ENCODE data around the gene SH2B2.

DNA sequence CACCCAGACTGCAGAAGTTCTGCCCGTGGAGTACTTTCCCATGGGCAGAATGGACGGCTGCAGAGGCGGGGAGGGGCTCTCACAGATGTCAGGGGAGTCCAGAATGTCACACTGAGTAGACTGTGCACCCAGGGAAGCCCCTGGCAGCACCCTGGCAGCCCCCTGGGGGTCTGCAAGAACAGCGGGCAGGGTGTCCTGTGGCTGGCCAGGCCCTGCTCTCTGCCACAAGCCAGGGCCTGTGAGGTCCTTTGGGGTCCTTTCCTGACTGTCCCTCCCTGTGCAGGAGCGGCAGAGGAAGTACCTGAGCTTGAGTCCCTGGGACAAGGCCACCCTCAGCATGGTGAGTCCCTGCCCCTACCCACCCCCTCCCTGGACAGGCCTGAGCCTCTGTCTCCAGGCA is 6.1 kb upstream of the SH2B2 start:
- TF ChIP-seq, protein P1, sequence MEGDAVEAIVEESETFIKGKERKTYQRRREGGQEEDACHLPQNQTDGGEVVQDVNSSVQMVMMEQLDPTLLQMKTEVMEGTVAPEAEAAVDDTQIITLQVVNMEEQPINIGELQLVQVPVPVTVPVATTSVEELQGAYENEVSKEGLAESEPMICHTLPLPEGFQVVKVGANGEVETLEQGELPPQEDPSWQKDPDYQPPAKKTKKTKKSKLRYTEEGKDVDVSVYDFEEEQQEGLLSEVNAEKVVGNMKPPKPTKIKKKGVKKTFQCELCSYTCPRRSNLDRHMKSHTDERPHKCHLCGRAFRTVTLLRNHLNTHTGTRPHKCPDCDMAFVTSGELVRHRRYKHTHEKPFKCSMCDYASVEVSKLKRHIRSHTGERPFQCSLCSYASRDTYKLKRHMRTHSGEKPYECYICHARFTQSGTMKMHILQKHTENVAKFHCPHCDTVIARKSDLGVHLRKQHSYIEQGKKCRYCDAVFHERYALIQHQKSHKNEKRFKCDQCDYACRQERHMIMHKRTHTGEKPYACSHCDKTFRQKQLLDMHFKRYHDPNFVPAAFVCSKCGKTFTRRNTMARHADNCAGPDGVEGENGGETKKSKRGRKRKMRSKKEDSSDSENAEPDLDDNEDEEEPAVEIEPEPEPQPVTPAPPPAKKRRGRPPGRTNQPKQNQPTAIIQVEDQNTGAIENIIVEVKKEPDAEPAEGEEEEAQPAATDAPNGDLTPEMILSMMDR (IDR thresholded peaks at IDR 0.05; ENCODE audit: extremely low read depth in 1 of 2, insufficient read depth in 1 of 2, low read depth in 1 of 2, low read length in 2 of 2): no peak
- TF ChIP-seq FOS (IDR thresholded peaks at IDR 0.05; ENCODE audit: borderline replicate concordance, insufficient read depth, low read length) (no peak), POLR2A (IDR thresholded peaks at IDR 0.05; ENCODE audit: low read depth, low read length) (no peak), EZH2 (IDR thresholded peaks at IDR 0.05; ENCODE audit: borderline replicate concordance, low read depth, low read length, severe bottlenecking) (no peak), POLR2AphosphoS5 (IDR thresholded peaks at IDR 0.05; ENCODE audit: insufficient read depth, low read depth, low read length) (no peak)
- TF ChIP-seq, protein P2, sequence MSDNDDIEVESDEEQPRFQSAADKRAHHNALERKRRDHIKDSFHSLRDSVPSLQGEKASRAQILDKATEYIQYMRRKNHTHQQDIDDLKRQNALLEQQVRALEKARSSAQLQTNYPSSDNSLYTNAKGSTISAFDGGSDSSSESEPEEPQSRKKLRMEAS (IDR thresholded peaks at IDR 0.05; ENCODE audit: insufficient read depth, insufficient read length): no peak

All from endothelial cell of umbilical vein (primary cell).